Psoas muscle (tissue), 8 donors: ENCODE results near the gene TLE4. TPM values are rescaled to one million over a fixed set of nuclear protein-coding genes. Genes with fewer than 3 reads are reported as not detected.

ENCODE experiments used
- ATAC-seq, 4 donors: fragments of 200-7000 bp; cut with Tn5 transposase; one replicate each; pipeline ENCODE4 v1.9.1; 2020; ENCODE audit warnings: moderate library complexity in 3 of 4, mild to moderate bottlenecking in 2 of 4
- DNase-seq, 2 donors: peaks; one replicate each; pipeline ENCODE4 v3.0.0-alpha.2; 2020
- H3K27ac ChIP-seq: fragments of 200-600 bp; one replicate; pipeline ENCODE4 v1.8.0; 2022
- H3K27me3 ChIP-seq, 3 donors: fragments of 200-600 bp in 1 of 3; one replicate each; pipeline versions ENCODE4 v1.6.1 to v1.8.0; 2013 to 2022; ENCODE audit warnings: low read length in 2 of 3, mild to moderate bottlenecking in 2 of 3, moderate library complexity in 1 of 3; ENCODE audit not compliant: insufficient read depth in 3 of 3
- H3K36me3 ChIP-seq, 2 donors: fragments of 200-600 bp in 1 of 2; one replicate each; pipeline versions ENCODE4 v1.6.1 to v1.8.0; 2013 to 2022; ENCODE audit warnings: low read depth in 1 of 2, mild to moderate bottlenecking in 1 of 2, moderate library complexity in 1 of 2; ENCODE audit not compliant: insufficient read depth in 1 of 2
- H3K4me1 ChIP-seq: fragments of 200-600 bp; one replicate; pipeline ENCODE4 v1.8.0; 2022
- H3K4me3 ChIP-seq: fragments of 200-600 bp; one replicate; pipeline ENCODE4 v1.8.0; 2022; ENCODE audit warnings: mild to moderate bottlenecking
- H3K9me3 ChIP-seq: fragments of 200-600 bp; one replicate; pipeline ENCODE4 v1.8.0; 2022
- CTCF ChIP-seq: fragments of 200-600 bp; IDR thresholded peaks from one replicate; pipeline ENCODE4 v1.8.0; 2022; ENCODE audit warnings: antibody characterized with exemption
- whole genome bisulfite sequencing, 3 donors: extraction: QIAGEN DNeasy Blood & Tissue Kit; methylation state at CpG; one replicate each; pipeline versions ENCODE4 v1.1.6 to v1.1.7; 2013; 5-methylcytosine and 5-hydroxymethylcytosine counted together
- intact Hi-C, 2 donors: fragments of 100-400 bp; cut with DNase I; formaldehyde crosslinking; loops; one replicate each; pipeline versions ENCODE4 v1.11.0 to v1.14.2; 2022
- polyA plus RNA-seq, 3 donors: library from polyadenylated mRNA; stranded (reverse); fragments of 200-250 nt; gene quantifications; one replicate each; pipeline ENCODE4 v1.2.3, GENCODE V29; 2013
- total RNA-seq, 4 donors: library from RNA; stranded (reverse); fragmentation: NEBNext Ultra II Directional in 2 of 4; extraction: Animal tissue kit (Norgen Biotek cat#: 25700) in 2 of 4; gene quantifications; one replicate each; pipeline versions ENCODE4 v1.2.1 to v1.2.4, GENCODE V29; 2021 to 2023
- donor health status: healthy with polysubstance abuse.
- donor health status: DM: no; HTN: no; CAD: no; lungs with moderate emphysema.
- donor health status: Bipolar disorder and iron deficiency.
- donor health status: healthy.
- donor health status: DM: yes; HTN: yes; CAD: no.
- donor health status: DM: no; HTN: no; CAD: no.
- donor health status: DM: no; HTN: no; CAD: no.
- donor health status: DM: yes; HTN: yes; CAD: no.

TLE4 gene
- total and polyA plus RNA-seq, 7 donors: 5.1 to 51.9 (median 18.5) TPM

- DNase-seq (no peak), ATAC-seq (no peak)
- peaks cover 32% of the 10 kb centered on the region for H3K4me1 ChIP-seq
- intact Hi-C loops: loop anchor here in 1 of 2 donors (5.0 to 10.0 kb wide), 2 partner anchors 79 to 117 kb away; partner anchors contain the start of gene TLE4
- H3K9me3 ChIP-seq: no peaks in the 10 kb centered on the region
- H3K27me3 ChIP-seq: no peaks in the 10 kb centered on the region
- H3K4me3 ChIP-seq: no peak overlapping the region
- no peak for TF ChIP-seq CTCF
- WGBS, 3 donors: 85 to 98% (median 89%) methylated on average over 5 of the region's 5 CpGs
- no peak overlapping the region for H3K27ac ChIP-seq
- H3K36me3 ChIP-seq: no peaks in the 10 kb centered on the region
Observed at GRCh38 chr9:79691496-79691895, 119.7 kb downstream of the TLE4 start.

DNA sequence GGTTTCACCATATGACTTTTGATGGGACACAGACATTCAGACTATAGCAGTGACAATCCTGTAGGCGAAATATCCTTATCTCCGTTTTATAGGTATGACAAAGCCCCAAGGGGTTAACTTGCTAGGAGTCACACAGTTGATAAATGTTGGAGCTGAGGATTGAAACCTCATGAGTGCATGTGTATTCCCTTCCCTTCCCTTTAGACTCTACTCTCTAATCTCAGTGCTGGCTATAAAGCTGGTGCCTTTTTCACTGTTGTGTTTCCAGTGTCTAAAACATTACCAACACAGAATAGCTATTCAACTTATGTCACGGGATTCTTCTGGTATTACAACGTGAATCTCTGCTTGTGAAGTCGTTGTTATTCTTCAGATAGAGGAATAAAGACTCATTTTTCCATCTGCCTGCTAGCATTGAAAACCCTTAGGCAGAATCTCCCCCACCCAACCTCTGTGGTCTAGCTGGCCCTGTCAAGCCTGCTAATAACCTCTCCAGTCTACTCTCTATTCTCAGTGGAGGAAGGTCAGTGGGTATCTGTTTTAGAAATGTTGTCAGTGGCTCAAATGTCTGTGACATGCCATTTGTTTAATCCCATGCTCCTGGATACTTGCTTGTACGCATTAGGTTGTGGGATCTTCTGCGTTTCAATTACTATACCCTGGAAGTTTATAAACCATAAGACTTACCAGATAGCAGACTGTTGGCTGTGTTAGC is 121.2 kb downstream of the TLE4 start:
- no peak for TF ChIP-seq CTCF
- no peak for DNase-seq
- peaks cover 25% of the 10 kb centered on the region for H3K4me1 ChIP-seq
- no peak overlapping the region for H3K4me3 ChIP-seq
- 49 to 60% (median 56%) methylated on average over 7 of the region's 7 CpGs for WGBS, 3 donors
- no peaks in the 10 kb centered on the region for H3K9me3 ChIP-seq
- intact Hi-C loops: loop anchor here in 1 of 2 donors (5.0 to 10.0 kb wide), 2 partner anchors 81 to 118 kb away; partner anchors contain the start of gene TLE4
- no peaks in the 10 kb centered on the region for H3K27me3 ChIP-seq
- H3K27ac ChIP-seq: peak overlapping the region; percentile 30
- no peaks in the 10 kb centered on the region for H3K36me3 ChIP-seq
- peak; percentile 46 to 73 (median 64) for ATAC-seq

DNA sequence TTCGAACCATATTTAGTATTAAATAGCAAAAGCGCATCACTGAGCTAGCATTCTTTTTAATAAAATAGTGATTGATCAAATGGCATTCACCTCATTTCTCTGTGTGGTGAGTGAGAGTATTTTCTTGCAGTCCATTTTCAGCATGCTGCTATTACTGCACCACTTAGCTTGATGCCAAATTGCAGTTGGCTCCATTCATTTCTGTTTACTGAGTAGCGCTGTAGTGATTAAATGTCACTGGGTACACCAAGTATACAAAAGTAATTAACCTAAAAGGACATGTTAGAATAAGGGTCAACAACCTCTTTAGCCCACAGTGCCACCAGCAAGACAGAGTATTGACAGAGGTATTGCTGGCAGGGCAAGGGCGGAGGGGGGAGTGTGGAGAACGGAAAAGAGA is 122.0 kb downstream of the TLE4 start:
- 63 to 80% (median 67%) methylated on average over 5 of the region's 5 CpGs for WGBS, 3 donors
- peak; percentile 33 to 81 (median 48) for ATAC-seq
- intact Hi-C loops: loop anchor here in 1 of 2 donors (5.0 to 10.0 kb wide), 2 partner anchors 81 to 119 kb away; partner anchors contain the start of gene TLE4

DNA sequence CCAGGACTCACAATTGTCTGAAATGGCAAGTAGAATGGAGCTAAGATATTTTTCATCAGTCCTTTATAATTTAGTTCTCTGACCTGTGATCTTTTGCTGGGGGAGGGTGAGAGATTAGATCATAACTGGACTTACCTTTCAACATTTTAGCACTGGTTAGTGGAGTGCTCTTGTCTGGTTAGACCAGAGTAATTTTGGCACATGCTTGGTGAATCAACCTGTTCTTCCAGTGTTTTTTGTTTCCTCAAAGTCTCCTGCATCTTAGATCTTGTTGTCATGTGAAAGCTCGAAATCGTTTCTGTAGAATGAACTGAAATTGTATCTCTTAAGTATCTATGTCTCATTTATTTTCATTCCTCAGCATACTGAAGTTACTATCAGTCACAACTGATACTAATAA is 122.4 kb downstream of the TLE4 start:
- ATAC-seq: peak in 2 of 4 donors; percentile 4 to 28
- DNase-seq: no peak
- intact Hi-C loops: loop anchor here in 1 of 2 donors (5.0 to 10.0 kb wide), 2 partner anchors 82 to 119 kb away; partner anchors contain the start of gene TLE4
- Histone ChIP-seq H3K4me1 (peaks cover 25% of the 10 kb centered on the region), H3K4me3 (no peak overlapping the region), H3K36me3 (no peaks in the 10 kb centered on the region), H3K27ac (no peak overlapping the region), H3K9me3 (no peaks in the 10 kb centered on the region), H3K27me3 (no peaks in the 10 kb centered on the region)
- 43 to 74% (median 49%) methylated on average over 2 of the region's 2 CpGs for WGBS, 3 donors
- no peak for TF ChIP-seq CTCF

More for the DNA sequence above, 122.0 kb downstream of the TLE4 start:
- no peaks in the 10 kb centered on the region for H3K9me3 ChIP-seq
- DNase-seq: no peak
- H3K27me3 ChIP-seq: no peaks in the 10 kb centered on the region
- H3K36me3 ChIP-seq: no peaks in the 10 kb centered on the region
- no peak overlapping the region for H3K4me3 ChIP-seq
- H3K4me1 ChIP-seq: peaks cover 25% of the 10 kb centered on the region
- TF ChIP-seq CTCF: no peak
- H3K27ac ChIP-seq: peak overlapping the region; percentile 30
